Right lobe of liver (tissue), 6 donors: ENCODE data around the gene PITX3. TPM values are rescaled to one million over a fixed set of nuclear protein-coding genes. Genes with fewer than 3 reads are reported as not detected.

Experiments
- ATAC-seq, 4 donors: fragments of 200-7000 bp; cut with Tn5 transposase; one replicate each; pipeline ENCODE4 v1.9.1; 2020; ENCODE audit warnings: mild to moderate bottlenecking in 4 of 4, moderate library complexity in 4 of 4
- DNase-seq, 3 donors: peaks; one replicate each; pipeline ENCODE4 v3.0.0-alpha.2; 2020
- H3K27ac ChIP-seq, 3 donors: fragments of 200-600 bp; one replicate each; pipeline ENCODE4 v1.8.0; 2022
- H3K27me3 ChIP-seq, 2 donors: fragments of 200-600 bp; one replicate each; pipeline ENCODE4 v1.8.0; 2022
- H3K36me3 ChIP-seq, 4 donors: fragments of 200-600 bp; sonication (generic) in 1 of 4; one replicate each; pipeline versions ENCODE4 v1.5.1 to v1.8.0; 2017 to 2022; ENCODE audit warnings: control low read depth in 1 of 4
- H3K4me1 ChIP-seq, 4 donors: fragments of 200-600 bp; sonication (generic) in 1 of 4; one replicate each; pipeline versions ENCODE4 v1.5.1 to v1.8.0; 2017 to 2022; ENCODE audit warnings: control low read depth in 1 of 4
- H3K4me3 ChIP-seq, 3 donors: fragments of 200-600 bp; one replicate each; pipeline ENCODE4 v1.8.0; 2022
- H3K9me3 ChIP-seq, 4 donors: fragments of 200-600 bp; sonication (generic) in 1 of 4; one replicate each; pipeline versions ENCODE4 v1.5.1 to v1.8.0; 2017 to 2022; ENCODE audit warnings: control low read depth in 1 of 4
- CTCF ChIP-seq, 4 donors: fragments of 200-600 bp in 3 of 4; fragments of 450-650 bp in 1 of 4; IDR thresholded peaks; one replicate each; pipeline versions ENCODE4 v1.5.1 to v1.8.0; 2016 to 2022; ENCODE audit warnings: antibody characterized with exemption in 4 of 4, mild to moderate bottlenecking in 2 of 4
- POLR2A ChIP-seq: fragments of 450-650 bp; IDR thresholded peaks from one replicate; pipeline ENCODE4 v1.6.1; 2017; ENCODE audit warnings: antibody characterized with exemption, mild to moderate bottlenecking
- WGBS: methylation state at CpG from one replicate; pipeline ENCODE4 v1.1.6; 2018; ENCODE audit warnings: low coverage, low lambda C conversion rate; ENCODE audit not compliant: insufficient coverage; ENCODE audit errors: missing lambda C conversion rate; 5-methylcytosine and 5-hydroxymethylcytosine counted together
- intact Hi-C, 2 donors: fragments of 100-400 bp; cut with DNase I; formaldehyde crosslinking; loops; one replicate each; pipeline versions ENCODE4 v1.11.2 to v1.14.1; 2022
- total RNA-seq, 6 experiments: library from RNA; depleted of rRNA in 2 of 6; stranded (reverse); fragments of >200 nt in 2 of 6; fragmentation: NEBNext Ultra II Directional in 3 of 6; extraction: Animal tissue kit (Norgen Biotek cat#: 25700) in 3 of 6; gene quantifications; one replicate each; pipeline versions ENCODE4 v1.1.0 to v1.2.4, GENCODE V29; 2016 to 2023
- donor health status: DM: no; HTN: yes; CAD: no.
- donor health status: DM: no; HTN: no; CAD: no.
- donor health status: DM: no; HTN: no; CAD: no.
- donor health status: DM: no; HTN: yes; CAD: no.
- donor health status: DM: no; HTN: yes; CAD: no.

The PITX3 gene
- total RNA-seq, 6 experiments from 2014 or later, result not detected

GRCh38 chr10:102266670-102267069, 25.4 kb upstream of the PITX3 start:
- intact Hi-C loops, result no loop called here
- Histone ChIP-seq H3K9me3 (no peaks in the 10 kb centered on the region), H3K4me1 (peaks cover 0 to 17% (median 5%) of the 10 kb centered on the region in 4 donors), H3K27ac (no peak overlapping the region), H3K36me3 (peaks cover 0 to 11% (median 4%) of the 10 kb centered on the region in 4 donors), H3K4me3 (no peak overlapping the region), H3K27me3 (no peaks in the 10 kb centered on the region)
- DNase-seq (no peak), ATAC-seq (no peak)
- WGBS, result 91% methylated on average over 3 of the region's 3 CpGs
- TF ChIP-seq CTCF (IDR thresholded peaks at IDR 0.05) (no peak), POLR2A (no peak)

- DNase-seq (no peak), ATAC-seq (no peak)
- Histone ChIP-seq H3K4me3 (no peak overlapping the region), H3K4me1 (peaks cover 0 to 18% (median 5%) of the 10 kb centered on the region in 4 donors), H3K27me3 (no peaks in the 10 kb centered on the region), H3K27ac (no peak overlapping the region), H3K36me3 (peaks cover 0 to 30% (median 14%) of the 10 kb centered on the region in 4 donors), H3K9me3 (no peaks in the 10 kb centered on the region)
- 81% methylated on average over 4 of the region's 4 CpGs for WGBS
- TF ChIP-seq CTCF (IDR thresholded peaks at IDR 0.05) (no peak), POLR2A (no peak)
- intact Hi-C loops, result no loop called here
These were observed 23.1 kb upstream of the PITX3 start for GRCh38 chr10:102264371-102264770.

GRCh38 chr10:102262744-102263370, 21.5 kb upstream of the PITX3 start:
- ATAC-seq, result peak in 3 of 4 donors; percentile 22 to 95 (median 30)
- TF ChIP-seq POLR2A, result no peak
- Histone ChIP-seq H3K4me3 (no peak overlapping the region), H3K4me1 (peaks cover 0 to 18% (median 5%) of the 10 kb centered on the region in 4 donors), H3K27me3 (no peaks in the 10 kb centered on the region), H3K36me3 (peaks cover 0 to 37% (median 18%) of the 10 kb centered on the region in 4 donors), H3K9me3 (no peaks in the 10 kb centered on the region), H3K27ac (peak overlapping the region in 1 of 3 donors; percentile 37)
- WGBS, result 82% methylated on average over 4 of the region's 4 CpGs
- intact Hi-C loops, result no loop called here
- DNase-seq, result peak in 1 of 3 donors; percentile 40

- H3K4me3 ChIP-seq, result no peak overlapping the region
- H3K27me3 ChIP-seq, result no peaks in the 10 kb centered on the region
- intact Hi-C loops, result no loop called here
- no peak for TF ChIP-seq CTCF (IDR thresholded peaks at IDR 0.05)
- no peak for TF ChIP-seq POLR2A
- H3K4me1 ChIP-seq, result peaks cover 0 to 18% (median 5%) of the 10 kb centered on the region in 4 donors
- H3K27ac ChIP-seq, result no peak overlapping the region
- DNase-seq, result no peak
- WGBS, result 56% methylated on average over 5 of the region's 6 CpGs
- H3K36me3 ChIP-seq, result peaks cover 0 to 37% (median 18%) of the 10 kb centered on the region in 4 donors
- ATAC-seq, result peak in 2 of 4 donors; percentile 10 to 38
- no peaks in the 10 kb centered on the region for H3K9me3 ChIP-seq
These were observed 20.5 kb upstream of the PITX3 start for GRCh38 chr10:102261842-102262241.

- ATAC-seq, result no peak
- Histone ChIP-seq H3K4me1 (peaks cover 0 to 18% (median 5%) of the 10 kb centered on the region in 4 donors), H3K9me3 (no peaks in the 10 kb centered on the region), H3K4me3 (no peak overlapping the region), H3K36me3 (peaks cover 0 to 37% (median 18%) of the 10 kb centered on the region in 4 donors), H3K27ac (no peak overlapping the region), H3K27me3 (no peaks in the 10 kb centered on the region)
- no peak for DNase-seq
- intact Hi-C loops, result no loop called here
- TF ChIP-seq POLR2A (no peak), CTCF (IDR thresholded peaks at IDR 0.05) (no peak)
These were observed 19.9 kb upstream of the PITX3 start for GRCh38 chr10:102261196-102261595.
